Measurements from ENCODE around the gene SYNGAP1.
"Not testable (repeated sequence)": the region's sequence is repeated elsewhere in the genome, so short reads cannot be mapped to it uniquely, and the experiment has no call there.

SYNGAP1 gene

GRCh38 chr6:33477864-33478263 is 58.0 kb downstream of the SYNGAP1 start:
- no peak for DNase-seq (ENCODE audit: low read depth)

- no peak for DNase-seq (ENCODE audit: low read depth)
These were observed 61.3 kb downstream of the SYNGAP1 start for GRCh38 chr6:33481192-33481591.

- DNase-seq (ENCODE audit: low read depth) = not testable (repeated sequence)
These were observed 62.8 kb downstream of the SYNGAP1 start for GRCh38 chr6:33482620-33483019.

GRCh38 chr6:33483678-33484077 is 63.8 kb downstream of the SYNGAP1 start:
- DNase-seq (ENCODE audit: low read depth) = no peak

GRCh38 chr6:33484673-33485262 is 64.9 kb downstream of the SYNGAP1 start:
- DNase-seq (ENCODE audit: low read depth) = not testable (repeated sequence)

- not testable (repeated sequence) for DNase-seq (ENCODE audit: low read depth)
These were observed 65.8 kb downstream of the SYNGAP1 start for GRCh38 chr6:33485680-33486079.

GRCh38 chr6:33488339-33488738 is 68.5 kb downstream of the SYNGAP1 start:
- DNase-seq (ENCODE audit: low read depth) = no peak

GRCh38 chr6:33490198-33490597 is 70.3 kb downstream of the SYNGAP1 start:
- DNase-seq (ENCODE audit: low read depth) = no peak

GRCh38 chr6:33490621-33491020 is 70.8 kb downstream of the SYNGAP1 start:
- DNase-seq (ENCODE audit: low read depth) = no peak

- DNase-seq (ENCODE audit: low read depth) = no peak
These were observed 72.2 kb downstream of the SYNGAP1 start for GRCh38 chr6:33492093-33492492.

- DNase-seq (ENCODE audit: low read depth) = no peak
These were observed 77.3 kb downstream of the SYNGAP1 start for GRCh38 chr6:33497157-33497556.

GRCh38 chr6:33502486-33502885 is 82.6 kb downstream of the SYNGAP1 start:
- no peak for DNase-seq (ENCODE audit: low read depth)

- no peak for DNase-seq (ENCODE audit: low read depth)
These were observed 84.6 kb downstream of the SYNGAP1 start for GRCh38 chr6:33504486-33504885.
